RWPE2 (cell line): ENCODE measurements around the gene CCDC85A.
A peak's percentile ranks its signal among the peaks of the same experiment; 100 is the strongest.

Source experiments
- ATAC-seq: fragments of 200-7000 bp; cut with Tn5 transposase; 3 replicates; pipeline ENCODE4 v1.9.1; 2021; ENCODE audit warnings: low read depth
- DNase-seq: peaks from one replicate; pipeline ENCODE4 v3.0.0-alpha.2; 2020; ENCODE audit warnings: low spot score
- H3K27ac ChIP-seq: fragments of 450-650 bp; 2 replicates; pipeline ENCODE4 v1.5.1; 2017; ENCODE audit warnings: mild to moderate bottlenecking; ENCODE audit not compliant: poor library complexity, severe bottlenecking
- H3K27me3 ChIP-seq: fragments of 250-450 bp; sonication (Bioruptor Pico); 2 replicates; pipeline ENCODE4 v1.5.1; 2021; ENCODE audit warnings: mild to moderate bottlenecking, moderate library complexity; ENCODE audit not compliant: insufficient read depth, poor library complexity, severe bottlenecking
- H3K36me3 ChIP-seq: fragments of 250-450 bp; sonication (Bioruptor Pico); 2 replicates; pipeline ENCODE4 v1.5.1; 2020; ENCODE audit warnings: low read depth, mild to moderate bottlenecking, moderate library complexity
- H3K4me1 ChIP-seq: fragments of 250-450 bp; sonication (Bioruptor Pico); 2 replicates; pipeline ENCODE4 v1.5.1; 2021; ENCODE audit warnings: mild to moderate bottlenecking, moderate library complexity; ENCODE audit not compliant: insufficient read depth, poor library complexity, severe bottlenecking
- H3K4me3 ChIP-seq: fragments of 250-450 bp; sonication (Bioruptor Pico); 2 replicates; pipeline ENCODE4 v1.5.1; 2021; ENCODE audit warnings: mild to moderate bottlenecking, moderate library complexity; ENCODE audit not compliant: severe bottlenecking
- H3K9me3 ChIP-seq: fragments of 250-450 bp; sonication (Bioruptor Pico); 2 replicates; pipeline ENCODE4 v1.5.1; 2021; ENCODE audit warnings: mild to moderate bottlenecking, moderate library complexity; ENCODE audit not compliant: severe bottlenecking
- CTCF ChIP-seq: fragments of 450-650 bp; IDR thresholded peaks from one replicate; pipeline ENCODE4 v1.5.1; 2017; ENCODE audit warnings: mild to moderate bottlenecking, moderate library complexity; ENCODE audit not compliant: poor library complexity, severe bottlenecking

CCDC85A gene

GRCh38 chr2:56192664-56193305, 9.0 kb downstream of the CCDC85A start:
- no peak for ATAC-seq
- TF ChIP-seq CTCF, result no peak
- Histone ChIP-seq H3K27ac (no peak overlapping the region), H3K4me1 (no peaks in the 10 kb centered on the region), H3K9me3 (no peaks in the 10 kb centered on the region), H3K27me3 (peaks cover under 1% of the 10 kb centered on the region), H3K36me3 (no peaks in the 10 kb centered on the region), H3K4me3 (no peak overlapping the region)
- DNase-seq, result no peak

GRCh38 chr2:56195563-56195962, 11.8 kb downstream of the CCDC85A start:
- H3K4me1 ChIP-seq, result no peaks in the 10 kb centered on the region
- no peak for ATAC-seq
- no peak for DNase-seq
- no peaks in the 10 kb centered on the region for H3K27me3 ChIP-seq
- no peaks in the 10 kb centered on the region for H3K36me3 ChIP-seq
- no peak overlapping the region for H3K27ac ChIP-seq
- H3K4me3 ChIP-seq, result no peak overlapping the region
- no peaks in the 10 kb centered on the region for H3K9me3 ChIP-seq
- no peak for TF ChIP-seq CTCF

- DNase-seq (no peak), ATAC-seq (no peak)
- no peaks in the 10 kb centered on the region for H3K27me3 ChIP-seq
- no peaks in the 10 kb centered on the region for H3K9me3 ChIP-seq
- H3K36me3 ChIP-seq, result no peaks in the 10 kb centered on the region
- no peak overlapping the region for H3K4me3 ChIP-seq
- TF ChIP-seq CTCF, result no peak
- H3K4me1 ChIP-seq, result no peaks in the 10 kb centered on the region
- H3K27ac ChIP-seq, result no peak overlapping the region
Observed at GRCh38 chr2:56197816-56198215, 14.0 kb downstream of the CCDC85A start.

GRCh38 chr2:56198936-56199335, 15.1 kb downstream of the CCDC85A start:
- Histone ChIP-seq H3K36me3 (no peaks in the 10 kb centered on the region), H3K9me3 (no peaks in the 10 kb centered on the region), H3K4me3 (no peak overlapping the region), H3K4me1 (no peaks in the 10 kb centered on the region), H3K27ac (no peak overlapping the region), H3K27me3 (no peaks in the 10 kb centered on the region)
- no peak for TF ChIP-seq CTCF
- DNase-seq (no peak), ATAC-seq (no peak)

- Histone ChIP-seq H3K27me3 (no peaks in the 10 kb centered on the region), H3K36me3 (no peaks in the 10 kb centered on the region), H3K4me1 (no peaks in the 10 kb centered on the region), H3K9me3 (no peaks in the 10 kb centered on the region), H3K27ac (no peak overlapping the region), H3K4me3 (no peak overlapping the region)
- TF ChIP-seq CTCF, result no peak
- DNase-seq (no peak), ATAC-seq (peak; percentile 56; the same call in 1 of the 3 replicates)
Observed at GRCh38 chr2:56199492-56199891, 15.7 kb downstream of the CCDC85A start.
